GM21390 (cell line): ENCODE measurements around the gene CFAP54.

ENCODE experiments used
- ATAC-seq: cut with Tn5 transposase; IDR thresholded peaks from one replicate; pipeline ENCODE4 v1.9.1; 2021; ENCODE audit not compliant: unreplicated experiment

The CFAP54 gene

DNA sequence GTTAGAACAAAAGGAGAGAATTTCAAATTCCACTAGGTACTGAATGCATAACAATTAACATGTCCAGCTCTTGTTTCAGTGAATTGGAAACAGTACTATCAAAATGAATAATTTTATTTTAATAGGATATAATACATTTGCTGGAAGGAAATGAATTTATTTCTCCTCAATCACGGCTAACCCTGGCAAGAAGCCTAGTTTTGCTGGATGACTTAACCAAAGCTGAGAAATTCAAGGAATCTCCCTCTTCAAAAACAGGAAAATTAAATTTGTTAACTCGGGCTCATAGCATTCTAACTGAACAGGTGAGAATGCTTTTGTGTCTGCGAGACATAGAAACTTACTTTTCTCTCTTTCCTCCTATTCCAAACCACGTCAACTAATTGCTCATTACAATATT, 254.2 kb downstream of the CFAP54 start:
- no peak for ATAC-seq

DNA sequence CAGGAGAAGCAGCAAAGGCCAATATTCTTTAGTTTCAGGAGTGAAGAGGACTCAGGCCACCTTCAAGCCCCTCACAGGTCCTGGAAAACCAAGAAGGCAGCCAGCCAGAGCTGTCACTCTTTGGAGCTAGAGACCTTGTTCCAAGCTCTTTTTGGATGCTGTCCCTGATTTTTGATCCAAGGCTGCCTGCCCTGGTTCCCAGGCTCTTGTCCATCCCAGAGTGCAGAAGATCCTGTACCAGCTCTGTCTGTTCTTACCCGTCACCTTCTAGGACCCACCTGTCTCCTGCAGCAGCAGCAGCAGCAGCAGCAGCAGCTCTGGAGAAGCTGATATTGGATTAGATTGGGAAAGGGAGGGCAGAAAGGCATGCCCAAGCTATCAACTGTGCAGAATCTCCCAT, 260.6 kb downstream of the CFAP54 start:
- ATAC-seq, result no peak

DNA sequence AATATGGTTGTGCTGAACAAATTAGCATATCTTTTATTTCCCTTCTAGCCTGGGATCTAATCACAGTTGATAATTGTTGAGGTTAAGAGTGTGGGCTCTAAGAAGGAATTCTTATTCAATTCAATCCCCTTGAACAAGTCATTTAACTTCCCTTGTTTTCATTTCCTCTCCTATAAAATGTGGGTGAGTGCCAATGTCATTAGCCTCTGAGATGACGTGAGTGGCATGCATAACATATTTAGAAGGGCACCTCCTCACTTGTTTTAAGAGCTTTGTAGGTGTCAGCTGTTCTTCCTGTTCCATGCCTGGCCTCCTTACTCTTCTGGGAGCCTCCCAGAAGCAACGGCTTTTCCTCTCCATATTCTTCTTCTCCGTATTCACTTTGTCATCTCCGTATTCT, 262.2 kb downstream of the CFAP54 start:
- ATAC-seq, result no peak

DNA sequence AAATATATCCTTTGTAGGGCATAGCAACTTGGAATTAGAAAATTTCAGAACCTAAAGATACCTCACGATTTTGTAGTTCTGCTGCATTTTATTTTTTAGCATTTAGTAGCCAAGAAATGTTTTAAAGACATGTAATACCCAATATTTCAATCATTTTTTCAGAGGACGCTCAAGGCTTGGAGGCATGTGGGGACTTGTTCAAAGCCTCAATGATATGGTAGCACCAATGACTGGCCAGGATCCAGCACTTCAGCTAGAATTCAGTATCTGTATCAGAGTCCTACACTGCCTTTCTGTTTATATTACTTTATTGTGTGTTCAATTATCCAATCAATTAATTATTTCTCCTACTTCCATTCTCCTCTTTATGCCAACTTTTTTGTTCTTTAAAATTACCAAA, 262.8 kb downstream of the CFAP54 start:
- no peak for ATAC-seq

DNA sequence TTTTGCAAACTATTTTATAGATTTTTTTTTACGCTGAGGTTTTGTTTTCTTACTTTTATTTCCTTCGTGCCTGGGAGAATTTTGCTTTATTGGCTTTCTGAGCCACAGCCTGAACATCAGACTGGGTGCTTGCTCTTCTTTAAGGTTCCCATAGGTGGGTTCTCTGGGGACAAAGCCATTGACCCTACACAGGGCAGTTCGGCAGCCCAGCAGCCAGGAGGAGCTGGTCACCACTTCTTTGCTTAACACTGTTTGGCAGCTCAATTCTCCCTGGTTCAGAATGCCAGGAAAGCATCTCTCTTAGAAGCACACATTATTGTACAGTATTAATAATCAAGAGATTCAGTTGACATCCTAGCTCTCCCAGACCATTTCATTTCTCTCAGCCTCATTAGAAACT, 276.9 kb downstream of the CFAP54 start:
- ATAC-seq, result no peak

DNA sequence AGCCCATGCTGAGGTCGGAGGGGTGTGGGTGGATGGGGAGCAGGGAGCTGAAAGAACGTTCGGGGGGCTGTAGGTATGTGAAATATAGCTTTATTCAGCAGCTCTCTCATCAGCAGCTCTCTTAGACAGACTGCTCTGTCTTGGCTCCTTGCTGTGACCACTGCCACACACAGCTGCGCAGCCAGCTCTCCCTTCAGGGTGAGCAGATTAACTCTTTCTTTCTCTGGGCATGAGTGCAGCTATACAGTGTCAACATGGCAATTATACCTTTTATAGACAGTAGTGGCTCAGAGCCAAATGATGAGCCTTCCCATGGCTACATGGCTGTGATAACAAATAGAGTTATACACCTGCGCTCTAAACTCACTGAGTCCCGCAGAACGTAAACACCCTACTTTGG, 280.0 kb downstream of the CFAP54 start:
- no peak for ATAC-seq

DNA sequence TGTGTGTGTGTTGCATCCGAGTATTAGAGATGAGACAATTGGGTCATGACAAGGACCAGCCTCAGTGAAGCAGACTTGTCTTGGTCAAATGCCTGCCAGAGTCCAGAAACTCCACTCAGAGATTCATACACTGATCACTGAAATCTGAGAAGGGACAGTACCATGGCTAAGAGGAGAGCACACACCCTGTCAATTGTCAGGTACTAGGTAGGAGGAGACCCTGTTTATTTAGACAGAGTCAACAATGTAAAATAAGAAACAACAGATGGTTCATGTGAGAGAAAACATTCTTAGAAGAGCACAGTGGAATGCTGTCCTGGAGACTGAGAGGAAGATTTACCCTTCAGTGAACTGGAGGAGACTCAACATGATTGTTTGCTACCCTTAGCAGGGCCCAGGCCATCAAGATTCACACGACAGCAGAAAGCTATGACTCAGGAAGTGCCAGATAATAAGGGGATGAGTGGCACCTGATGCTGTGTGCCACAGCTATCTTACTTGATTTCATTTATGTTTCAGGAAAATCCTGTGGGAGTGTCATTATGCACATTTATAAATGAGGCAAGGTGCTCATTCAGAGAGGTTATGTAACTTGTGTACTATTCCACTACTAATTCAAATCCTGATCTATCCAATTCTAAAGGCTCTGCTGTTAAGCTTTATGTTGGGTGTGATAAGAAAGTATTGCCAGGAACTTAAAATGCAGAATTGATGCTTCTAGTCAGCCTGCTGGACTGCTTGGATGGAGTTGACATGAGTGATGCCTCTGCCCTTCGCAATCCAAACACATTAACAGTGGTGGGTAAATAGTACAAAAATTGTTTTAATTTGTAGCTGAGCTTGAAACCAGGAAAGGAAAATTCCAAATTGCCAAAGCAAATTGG, 281.1 kb downstream of the CFAP54 start:
- no peak for ATAC-seq

DNA sequence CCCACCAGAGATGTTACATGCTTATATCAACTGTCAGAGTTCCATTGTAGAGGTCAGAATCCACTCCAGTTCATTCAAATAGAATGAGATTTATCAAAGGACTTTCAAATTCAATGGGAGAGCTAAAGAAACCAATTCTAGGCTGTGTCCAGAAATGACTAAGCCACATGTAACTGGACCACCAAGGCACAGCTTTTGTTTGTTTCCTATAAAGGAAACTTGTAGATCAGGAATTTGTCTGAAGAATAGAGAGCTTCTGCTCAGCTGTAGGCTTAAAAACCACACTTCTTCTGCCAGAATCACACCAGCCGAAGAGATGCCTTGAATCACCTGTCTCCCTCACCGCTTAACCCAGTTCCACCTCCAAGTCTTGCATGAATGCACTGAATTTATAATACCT, 283.7 kb downstream of the CFAP54 start:
- ATAC-seq, result no peak

DNA sequence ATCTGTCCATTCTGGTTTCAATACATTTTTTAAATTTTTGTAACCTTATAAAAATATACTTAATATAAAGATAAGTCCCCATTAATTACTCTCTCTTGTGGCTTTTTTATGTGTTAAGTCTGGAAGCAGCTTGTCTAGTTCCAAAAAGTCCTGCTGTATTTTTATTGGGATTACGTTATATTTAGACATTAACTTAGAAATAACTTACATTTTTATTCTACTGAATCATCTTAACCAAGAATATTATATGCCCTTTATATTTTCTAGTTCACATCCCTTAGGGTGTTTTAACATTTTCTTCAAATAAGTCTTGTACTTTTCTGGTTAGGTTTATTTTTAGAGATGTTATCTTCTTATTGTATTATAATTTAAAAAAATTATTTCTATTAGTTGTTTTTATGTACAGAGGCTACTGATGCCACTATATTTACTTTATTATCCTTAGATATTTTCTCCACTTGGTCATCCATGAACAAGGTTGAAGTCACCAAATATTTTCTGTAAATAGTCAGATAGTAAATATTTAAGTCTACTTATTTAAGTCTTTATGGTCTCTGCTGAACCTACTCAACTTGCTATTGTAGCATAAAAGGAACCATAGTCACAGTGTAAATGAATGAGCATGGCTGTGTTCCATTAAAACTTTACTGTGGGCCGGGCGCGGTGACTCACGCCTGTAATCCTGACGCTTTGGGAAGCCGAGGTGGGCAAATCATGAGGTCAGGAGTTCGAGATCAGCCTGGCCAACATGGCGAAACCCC, 285.3 kb downstream of the CFAP54 start:
- ATAC-seq, result no peak

DNA sequence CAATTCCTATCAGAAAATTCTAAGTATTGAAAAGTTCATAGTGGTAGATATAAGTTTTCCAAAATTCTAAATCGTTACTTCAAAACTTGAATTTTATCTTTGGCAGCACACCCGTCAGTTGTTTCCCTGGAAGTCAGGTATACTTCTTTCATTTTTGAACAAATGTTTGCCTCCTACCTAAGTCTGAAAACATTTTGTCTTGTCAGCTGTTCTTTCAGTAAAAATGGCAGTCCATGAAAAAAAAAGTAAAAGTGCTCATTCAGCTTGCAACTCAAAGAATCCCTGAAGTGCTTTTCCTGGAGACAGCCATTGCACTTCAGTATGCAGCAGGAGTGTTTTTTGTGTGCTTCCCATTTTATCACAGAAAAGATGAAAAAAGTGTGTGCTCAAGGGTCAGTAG, 287.5 kb downstream of the CFAP54 start:
- no peak for ATAC-seq

DNA sequence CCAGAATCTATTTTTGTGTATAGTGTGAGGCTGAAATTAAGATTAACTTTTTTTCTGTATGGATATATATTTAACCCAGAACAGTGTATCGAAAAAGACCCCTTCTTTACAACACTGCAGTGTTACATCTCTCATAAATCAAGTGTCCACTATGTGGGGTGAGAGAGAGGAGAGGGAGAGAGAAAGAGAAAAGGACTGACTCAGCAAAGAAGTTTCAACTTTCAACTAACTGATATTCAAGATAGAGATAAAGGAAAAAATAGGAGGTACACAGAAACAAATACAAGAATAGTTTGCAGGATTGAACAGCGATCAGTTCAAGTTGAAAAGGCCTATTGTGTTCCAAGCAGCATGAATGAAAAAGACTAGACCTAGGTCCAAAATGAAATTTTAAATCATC, 291.0 kb downstream of the CFAP54 start:
- no peak for ATAC-seq

DNA sequence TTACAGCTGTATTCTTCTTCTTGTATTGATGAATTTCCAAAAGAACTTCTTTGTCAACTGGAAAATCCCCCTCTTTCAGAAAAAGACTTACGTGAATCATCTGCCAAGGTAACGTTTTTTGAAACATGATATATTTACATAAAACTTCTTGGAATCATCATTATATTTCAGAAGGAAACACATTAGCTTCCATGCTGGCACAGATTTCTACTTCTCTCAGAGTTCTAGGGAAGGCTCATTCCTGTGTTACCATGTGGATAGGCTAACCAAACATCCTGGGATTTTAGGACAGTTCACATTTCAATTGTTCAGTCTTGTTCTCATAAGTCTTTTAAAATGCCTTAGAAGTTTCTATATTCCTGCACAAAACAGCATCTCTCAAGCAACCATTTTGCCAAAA, 297.4 kb downstream of the CFAP54 start:
- no peak for ATAC-seq

DNA sequence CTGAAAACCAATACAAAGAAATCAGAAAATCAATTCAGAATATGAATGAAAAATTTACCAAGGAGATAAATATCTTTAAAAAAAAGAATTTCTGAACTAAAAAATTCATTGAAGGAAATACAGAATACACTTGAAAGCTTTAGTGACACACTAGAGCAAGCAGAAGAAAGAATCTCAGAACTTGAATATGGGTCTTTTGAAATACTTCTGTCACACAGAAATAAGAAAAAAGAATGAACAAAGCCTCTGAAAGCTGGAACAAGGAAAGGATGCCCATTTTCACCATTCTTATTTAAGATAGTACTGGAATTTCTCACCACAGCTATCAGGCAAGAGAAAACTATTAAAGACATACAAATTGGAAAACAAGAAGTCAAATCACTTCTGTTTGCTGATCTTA, 314.6 kb downstream of the CFAP54 start:
- ATAC-seq, result no peak

DNA sequence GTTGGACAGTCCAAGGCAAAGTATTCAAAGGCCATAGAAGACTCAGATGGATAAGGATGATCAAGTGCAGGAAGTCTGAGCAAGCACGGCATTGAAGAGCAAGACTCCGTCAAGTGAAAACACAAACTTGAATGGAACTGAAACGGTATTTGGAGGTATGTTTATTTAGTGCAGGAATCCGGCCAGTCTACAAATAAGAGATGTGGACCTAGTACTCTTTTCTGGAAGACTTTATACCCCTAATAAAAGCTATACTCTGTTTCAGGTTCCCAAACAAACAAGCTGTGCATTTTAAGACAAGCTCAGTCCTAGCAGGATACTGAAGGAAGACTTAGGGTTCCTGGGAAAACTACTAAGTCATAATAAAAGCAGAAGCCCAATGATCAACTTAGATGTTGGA, 316.9 kb downstream of the CFAP54 start:
- ATAC-seq, result no peak

DNA sequence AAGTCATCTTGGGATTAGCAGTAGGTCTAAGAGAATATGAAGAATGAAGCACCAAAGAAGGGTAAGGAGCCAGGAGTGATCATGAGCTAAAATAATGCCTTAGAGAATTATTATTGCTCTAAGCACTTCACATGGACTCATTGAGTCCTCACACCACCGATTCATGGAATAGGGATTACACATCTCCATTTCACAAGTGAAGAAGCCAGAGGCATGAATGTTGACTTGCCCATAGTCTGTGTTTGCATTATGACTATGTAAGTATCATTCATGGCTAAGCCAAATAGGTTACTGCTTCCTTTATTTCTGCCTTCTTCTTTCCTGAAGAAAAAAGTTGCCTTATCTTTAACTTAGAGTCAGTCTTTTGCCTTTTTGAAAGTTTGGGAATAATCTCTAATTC, 318.4 kb downstream of the CFAP54 start:
- no peak for ATAC-seq

DNA sequence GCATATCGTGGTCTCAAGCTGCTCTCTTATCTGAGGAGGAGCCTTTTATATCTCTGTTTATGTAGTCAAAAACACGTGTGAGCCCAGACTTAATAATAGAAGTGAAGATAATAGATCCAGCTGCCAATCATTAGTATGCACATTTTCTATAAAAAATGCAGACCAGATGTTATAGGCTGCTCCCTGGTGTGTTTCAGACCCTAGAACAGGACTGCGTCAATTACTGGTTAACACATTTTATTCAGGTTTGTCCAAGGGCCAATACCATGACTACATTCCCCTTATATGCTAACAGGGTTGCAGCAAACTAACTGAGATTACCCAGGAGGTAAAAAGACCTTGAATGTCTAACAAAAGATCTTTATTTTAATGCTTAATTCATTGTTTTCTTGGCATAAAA, 319.2 kb downstream of the CFAP54 start:
- no peak for ATAC-seq

DNA sequence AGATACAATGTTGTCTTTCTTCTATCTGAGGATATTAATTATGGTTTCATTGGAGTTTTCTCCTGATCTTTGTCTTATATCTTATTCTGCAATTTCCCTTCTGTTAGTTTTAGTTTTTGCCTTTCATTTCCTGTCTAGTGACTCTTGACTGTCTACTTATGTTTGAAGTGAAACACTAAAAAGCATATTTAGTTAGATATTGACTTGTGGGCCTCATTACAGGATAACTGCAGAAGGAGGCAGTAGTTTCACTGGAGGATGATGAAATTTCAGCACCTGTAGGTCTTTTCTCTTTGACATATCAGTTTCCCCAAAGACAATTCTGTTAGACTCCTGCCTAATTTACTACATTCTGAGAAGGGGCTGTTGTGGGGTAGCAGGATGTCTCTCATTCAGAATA, 320.1 kb downstream of the CFAP54 start:
- ATAC-seq, result no peak

DNA sequence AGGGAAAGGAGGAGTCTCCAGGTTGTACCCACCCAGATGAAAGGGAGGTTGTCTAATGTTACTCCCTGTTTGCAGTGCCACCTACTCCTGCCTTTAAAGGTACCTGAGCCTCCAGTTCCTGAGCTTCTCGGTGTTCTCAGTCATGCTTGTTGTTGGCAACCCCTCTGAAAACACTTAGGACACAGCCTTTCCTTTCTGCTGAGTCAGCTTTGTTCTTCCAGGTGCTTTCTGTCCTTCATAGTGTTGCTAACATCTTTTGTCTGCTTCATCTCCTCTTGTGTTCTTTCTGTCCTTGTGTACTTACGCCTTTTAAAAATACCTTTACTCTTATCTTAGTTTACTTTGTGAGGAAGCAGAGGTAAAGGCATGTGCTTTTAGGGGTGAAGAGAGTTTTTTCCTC, 320.7 kb downstream of the CFAP54 start:
- no peak for ATAC-seq

DNA sequence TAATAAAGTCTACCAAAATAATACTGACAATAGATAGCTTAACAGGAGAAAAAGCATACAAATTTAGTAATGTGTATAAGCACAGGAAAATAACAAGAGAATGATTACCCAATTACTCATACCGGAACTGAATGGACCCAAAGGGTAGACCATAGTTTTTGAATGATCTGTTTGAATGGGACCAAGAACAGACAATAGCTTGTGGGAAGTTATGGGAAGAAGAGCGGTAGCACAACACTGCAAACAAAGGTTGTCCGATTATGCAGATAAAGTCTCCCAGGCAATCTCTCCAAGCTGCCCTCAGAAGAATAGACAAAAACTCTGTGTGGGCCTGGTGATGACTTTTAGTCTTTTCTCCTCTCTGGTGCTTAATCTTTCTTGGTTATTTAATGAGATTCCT, 321.1 kb downstream of the CFAP54 start:
- no peak for ATAC-seq

DNA sequence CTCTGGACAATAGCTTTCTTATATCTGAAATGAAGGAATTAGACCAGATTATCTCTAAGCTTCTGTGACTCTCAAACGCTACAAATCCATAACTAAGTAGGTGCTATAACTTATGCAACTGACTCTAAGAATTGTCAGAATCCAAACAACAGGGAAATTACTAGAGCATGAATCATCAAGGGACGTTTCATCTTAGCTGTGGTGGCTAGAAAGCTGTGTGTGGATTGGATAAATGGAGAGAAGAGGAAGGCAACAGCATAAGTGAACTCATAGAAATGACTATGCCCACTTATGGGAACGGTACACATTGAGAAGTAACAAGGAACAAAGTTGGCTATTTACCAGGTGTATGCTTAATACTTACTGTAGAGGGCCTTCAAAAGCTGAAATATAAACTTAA, 321.7 kb downstream of the CFAP54 start:
- ATAC-seq, result no peak

DNA sequence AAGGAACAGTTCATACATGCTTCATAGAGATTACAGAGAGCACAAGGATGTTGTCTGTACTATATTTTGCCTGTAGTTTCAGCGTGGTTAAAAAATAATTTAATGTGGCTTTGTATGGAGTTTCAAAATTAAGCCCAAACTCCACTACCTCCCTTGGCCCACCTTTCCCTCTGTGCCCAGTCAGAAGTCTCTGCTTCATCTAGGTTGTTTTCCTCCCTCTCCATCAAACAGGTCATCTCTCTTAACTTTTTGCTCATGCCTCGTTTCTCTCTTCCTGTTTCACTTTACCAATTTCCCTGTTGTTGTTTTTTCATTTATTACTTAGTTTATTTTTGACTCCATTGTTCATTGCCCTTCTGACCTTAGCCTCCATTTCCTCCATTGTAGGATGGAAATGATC, 322.8 kb downstream of the CFAP54 start:
- ATAC-seq, result no peak

DNA sequence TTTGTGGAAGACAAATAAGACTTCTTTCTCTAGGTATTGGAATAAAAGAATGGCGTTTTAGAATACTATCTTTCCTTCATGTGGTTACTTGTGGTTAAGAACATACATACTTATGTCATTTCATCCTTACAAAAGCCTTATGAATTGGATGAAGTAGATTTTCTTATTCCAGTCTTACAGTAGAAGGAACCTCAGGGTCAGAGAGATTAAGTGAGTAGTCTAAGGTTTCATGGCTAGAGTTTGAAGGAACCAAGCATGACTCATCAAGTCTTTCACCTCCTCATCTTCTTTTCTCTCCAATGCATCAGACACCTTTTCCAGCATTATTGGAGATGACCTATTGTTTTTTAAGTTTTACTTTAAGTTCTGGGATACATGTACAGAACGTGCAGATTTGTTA, 324.8 kb downstream of the CFAP54 start:
- no peak for ATAC-seq

DNA sequence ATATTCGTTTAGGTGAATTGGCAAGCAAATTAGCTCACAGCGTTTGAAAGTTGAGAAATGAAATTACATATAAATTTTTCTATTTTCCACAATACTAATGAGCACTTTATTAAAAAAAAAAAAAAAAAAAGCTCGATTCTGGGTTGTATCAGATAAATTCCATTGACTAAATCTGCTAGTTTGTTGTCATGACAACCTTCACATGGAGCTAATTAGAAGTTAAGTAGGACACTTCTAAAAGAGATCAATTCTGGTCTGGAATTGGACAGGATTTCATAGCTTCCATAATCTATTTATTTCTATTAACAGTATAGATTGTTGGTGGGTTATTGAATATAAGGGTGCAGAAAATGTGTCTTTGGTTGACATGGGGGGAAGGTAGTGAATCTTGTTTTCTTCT, 332.2 kb downstream of the CFAP54 start:
- ATAC-seq, result no peak
